Gastroesophageal sphincter (tissue), 3 donors: Measurements from ENCODE around the gene JPT1.

Experiments used
- CTCF ChIP-seq, 4 experiments: fragments of 200-600 bp in 2 of 4; fragments of 450-650 bp in 2 of 4; sonication (generic) in 1 of 4; IDR thresholded peaks; one replicate each; pipeline ENCODE4 v1.5.1; 2017 to 2019; ENCODE audit warnings: antibody characterized with exemption in 4 of 4, mild to moderate bottlenecking in 2 of 4, moderate library complexity in 2 of 4
- EP300 ChIP-seq: sonication (generic); formaldehyde crosslinking; IDR thresholded peaks from one replicate; pipeline ENCODE4 v1.6.1; 2017; ENCODE audit warnings: antibody characterized with exemption, mild to moderate bottlenecking
- POLR2A ChIP-seq, 2 donors: fragments of 450-650 bp; IDR thresholded peaks; one replicate each; pipeline ENCODE4 v1.6.1; 2017; ENCODE audit warnings: antibody characterized with exemption in 2 of 2, mild to moderate bottlenecking in 2 of 2, moderate library complexity in 1 of 2
- POLR2AphosphoS5 ChIP-seq: sonication (generic); formaldehyde crosslinking; IDR thresholded peaks from one replicate; pipeline ENCODE4 v1.6.1; 2017; ENCODE audit warnings: antibody characterized with exemption

- TF ChIP-seq CTCF (IDR thresholded peaks at IDR 0.05) (no peak), EP300 (no peak), POLR2AphosphoS5 (no peak), POLR2A (IDR thresholded peaks at IDR 0.05) (no peak)
These were observed 56.4 kb downstream of the JPT1 start for GRCh38 chr17:75097865-75098264.
